WTC11 (cell line): ENCODE data around the gene PRKAG2. TPM values are rescaled to one million over a fixed set of nuclear protein-coding genes. Genes with fewer than 3 reads are reported as not detected.

ENCODE experiments used
- ATAC-seq: fragments of 200-7000 bp; cut with Tn5 transposase; 2 replicates; pipeline ENCODE4 v1.10.0; 2021; ENCODE audit warnings: mild to moderate bottlenecking, moderate library complexity
- CTCF ChIA-PET: fragments of 300-600 bp; sonication (Branson Sonifier 250); formaldehyde crosslinking; loops from one replicate; lab custom pipeline; 2021; ENCODE audit warnings: antibody characterized with exemption; lab: Charles Lee
- POLR2A ChIA-PET: fragments of 350-600 bp; sonication (Branson Sonifier 250); formaldehyde crosslinking; loops from one replicate; lab custom pipeline; 2021; ENCODE audit warnings: antibody characterized with exemption; lab: Charles Lee
- DNase-seq: peaks from one replicate; pipeline ENCODE4 v3.0.0; 2021; ENCODE audit warnings: low spot score
- H3K27ac Mint-ChIP-seq: 2 replicates; pipeline ENCODE4 v1.8.0; 2021; ENCODE audit warnings: mixed read lengths
- H3K27me3 Mint-ChIP-seq: 2 replicates; pipeline ENCODE4 v1.8.0; 2021; ENCODE audit warnings: low read depth, mild to moderate bottlenecking, moderate library complexity, mixed read lengths
- H3K36me3 Mint-ChIP-seq: 2 replicates; pipeline ENCODE4 v1.8.0; 2021; ENCODE audit warnings: mixed read lengths
- H3K4me1 Mint-ChIP-seq: 2 replicates; pipeline ENCODE4 v1.8.0; 2022; ENCODE audit warnings: mixed read lengths
- H3K4me3 Mint-ChIP-seq: 2 replicates; pipeline ENCODE4 v1.8.0; 2021; ENCODE audit warnings: mild to moderate bottlenecking, moderate library complexity, mixed read lengths
- H3K9me3 Mint-ChIP-seq: 2 replicates; pipeline ENCODE4 v1.8.0; 2021; ENCODE audit warnings: mixed read lengths
- ARID4B ChIP-seq: sonication (generic); formaldehyde crosslinking; IDR thresholded peaks from 2 replicates; pipeline ENCODE4 v1.8.0; 2023; ENCODE audit warnings: missing genetic modification reagents, mild to moderate bottlenecking, borderline replicate concordance
- E2F1 ChIP-seq: sonication (generic); formaldehyde crosslinking; IDR thresholded peaks from 2 replicates; pipeline ENCODE4 v1.8.0; 2022; ENCODE audit warnings: mild to moderate bottlenecking, missing genetic modification reagents
- FOXP4 ChIP-seq: sonication (generic); formaldehyde crosslinking; IDR thresholded peaks from 2 replicates; pipeline ENCODE4 v1.8.0; 2022; ENCODE audit warnings: mild to moderate bottlenecking, missing genetic modification reagents
- JAZF1 ChIP-seq: fragments of 250-450 bp; sonication (Bioruptor Pico); IDR thresholded peaks from 2 replicates; pipeline ENCODE4 v1.9.0; 2021; ENCODE audit warnings: moderate library complexity, mild to moderate bottlenecking, inconsistent platforms
- MYBL2 ChIP-seq: sonication (generic); formaldehyde crosslinking; IDR thresholded peaks from 2 replicates; pipeline ENCODE4 v1.8.1; 2023; ENCODE audit warnings: mild to moderate bottlenecking, moderate library complexity, missing genetic modification reagents
- SMAD3 ChIP-seq: sonication (generic); formaldehyde crosslinking; IDR thresholded peaks from 2 replicates; pipeline ENCODE4 v1.8.0; 2022; ENCODE audit warnings: missing genetic modification reagents, mild to moderate bottlenecking, borderline replicate concordance
- ZMAT4 ChIP-seq: fragments of 250-450 bp; sonication (Bioruptor Pico); IDR thresholded peaks from 2 replicates; pipeline ENCODE4 v1.9.0; 2021; ENCODE audit warnings: mild to moderate bottlenecking
- ZSCAN18 ChIP-seq: fragments of 250-450 bp; sonication (Bioruptor Pico); IDR thresholded peaks from 2 replicates; pipeline ENCODE4 v2.1.2; 2022; ENCODE audit warnings: mild to moderate bottlenecking, moderate library complexity
- total RNA-seq: library from RNA; stranded (reverse); gene quantifications from 3 replicates; pipeline ENCODE4 v1.2.3, GENCODE V29; 2021

The PRKAG2 gene
- total RNA-seq, 1 experiment from 2014 or later: 20.3 TPM

GRCh38 chr7:151856516-151856915 is 20.4 kb downstream of the PRKAG2 start:
- ATAC-seq: no peak
- ChIA-PET POLR2A (no interaction called here), CTCF (no interaction called here)
- TF ChIP-seq E2F1 (CRISPR knock-in tag): no peak
- no peak for TF ChIP-seq FOXP4 (CRISPR knock-in tag)
- no peak for TF ChIP-seq ARID4B (CRISPR knock-in tag)
- TF ChIP-seq JAZF1: no peak
- Mint-ChIP-seq H3K4me3 (no peak overlapping the region), H3K27me3 (no peaks in the 10 kb centered on the region), H3K36me3 (no peaks in the 10 kb centered on the region), H3K27ac (no peak overlapping the region), H3K9me3 (no peaks in the 10 kb centered on the region), H3K4me1 (peaks cover 3% of the 10 kb centered on the region; the same call in 1 of the 2 replicates)
- DNase-seq: no peak

- CTCF ChIA-PET: no interaction called here
- TF ChIP-seq ZMAT4 (CRISPR knock-in tag): no peak
- no peak for TF ChIP-seq SMAD3 (CRISPR knock-in tag)
- no peak for TF ChIP-seq MYBL2
- TF ChIP-seq FOXP4 (CRISPR knock-in tag): no peak
- no peak for TF ChIP-seq ZSCAN18 (CRISPR knock-in tag)
- no peak for TF ChIP-seq JAZF1
- TF ChIP-seq E2F1 (CRISPR knock-in tag): no peak
- Mint-ChIP-seq H3K4me1 (peaks cover 3% of the 10 kb centered on the region; the same call in 1 of the 2 replicates), H3K9me3 (no peaks in the 10 kb centered on the region), H3K27ac (no peak overlapping the region), H3K4me3 (no peak overlapping the region), H3K36me3 (no peaks in the 10 kb centered on the region), H3K27me3 (no peaks in the 10 kb centered on the region)
- ATAC-seq: peak; percentile 63
- DNase-seq: no peak
- POLR2A ChIA-PET: no interaction called here
Observed at GRCh38 chr7:151856098-151856497, 20.8 kb downstream of the PRKAG2 start.
